ENCODE results near the gene ZNF546. TPM values are rescaled to one million over a fixed set of nuclear protein-coding genes. Genes with fewer than 3 reads are reported as not detected.

The ZNF546 gene
- total and polyA plus RNA-seq, 7 donors = 1.0 to 9.2 (median 4.3) TPM

- TF ChIP-seq, protein P1, sequence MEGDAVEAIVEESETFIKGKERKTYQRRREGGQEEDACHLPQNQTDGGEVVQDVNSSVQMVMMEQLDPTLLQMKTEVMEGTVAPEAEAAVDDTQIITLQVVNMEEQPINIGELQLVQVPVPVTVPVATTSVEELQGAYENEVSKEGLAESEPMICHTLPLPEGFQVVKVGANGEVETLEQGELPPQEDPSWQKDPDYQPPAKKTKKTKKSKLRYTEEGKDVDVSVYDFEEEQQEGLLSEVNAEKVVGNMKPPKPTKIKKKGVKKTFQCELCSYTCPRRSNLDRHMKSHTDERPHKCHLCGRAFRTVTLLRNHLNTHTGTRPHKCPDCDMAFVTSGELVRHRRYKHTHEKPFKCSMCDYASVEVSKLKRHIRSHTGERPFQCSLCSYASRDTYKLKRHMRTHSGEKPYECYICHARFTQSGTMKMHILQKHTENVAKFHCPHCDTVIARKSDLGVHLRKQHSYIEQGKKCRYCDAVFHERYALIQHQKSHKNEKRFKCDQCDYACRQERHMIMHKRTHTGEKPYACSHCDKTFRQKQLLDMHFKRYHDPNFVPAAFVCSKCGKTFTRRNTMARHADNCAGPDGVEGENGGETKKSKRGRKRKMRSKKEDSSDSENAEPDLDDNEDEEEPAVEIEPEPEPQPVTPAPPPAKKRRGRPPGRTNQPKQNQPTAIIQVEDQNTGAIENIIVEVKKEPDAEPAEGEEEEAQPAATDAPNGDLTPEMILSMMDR (IDR thresholded peaks at IDR 0.05) = no peak
- H3K27ac ChIP-seq = no peak overlapping the region
- no peak overlapping the region for H3K4me3 ChIP-seq
- H3K9me3 ChIP-seq = peaks cover 20% of the 10 kb centered on the region
- no peaks in the 10 kb centered on the region for H3K4me1 ChIP-seq
- no peak for ATAC-seq
- H3K27me3 ChIP-seq (ENCODE audit: insufficient read depth in 3 of 3, low read length in 2 of 3) = no peaks in the 10 kb centered on the region
- H3K36me3 ChIP-seq (ENCODE audit: insufficient read depth in 1 of 2, low read depth in 1 of 2) = peaks cover 10 to 27% of the 10 kb centered on the region in 2 donors
- intact Hi-C loops (cut with DNase I) = no loop called here
- DNase-seq = no peak
- WGBS, 3 donors = 89 to 96% (median 96%) methylated on average over 1 of the region's 1 CpG
Observed at GRCh38 chr19:40070058-40070457, 73.2 kb downstream of the ZNF546 start.

Other genes starting within 250 kb of the ZNF546 start
- not detected for gene LEUTX, start 218.2 kb upstream of the ZNF546 start, total RNA-seq
- not detected for gene LEUTX, start 218.2 kb upstream of the ZNF546 start, polyA plus RNA-seq
- gene DYRK1B, start 162.9 kb upstream of the ZNF546 start, total RNA-seq = 100 to 1,000 TPM in 2 of 4 donors, 10 to 100 TPM in 2; 64.5 to 157 (median 109) TPM
- gene DYRK1B, start 162.9 kb upstream of the ZNF546 start, polyA plus RNA-seq = 10 to 100 TPM; 11.1 to 46.4 (median 35.3) TPM
- gene FBL, start 150.7 kb upstream of the ZNF546 start, total RNA-seq = 100 to 1,000 TPM in 3 of 4 donors, 10 to 100 TPM in 1; 70.3 to 150 (median 114) TPM
- 100 to 1,000 TPM; 142 to 267 (median 162) TPM for gene FBL, start 150.7 kb upstream of the ZNF546 start, polyA plus RNA-seq
- gene FCGBP, start 62.4 kb upstream of the ZNF546 start, total RNA-seq = 1 to 10 TPM; 7.1 to 8.7 (median 8.3) TPM
- gene FCGBP, start 62.4 kb upstream of the ZNF546 start, polyA plus RNA-seq = under 1 TPM; 0.45 to 0.77 (median 0.48) TPM
- gene PSMC4, start 25.9 kb upstream of the ZNF546 start, total RNA-seq = 100 to 1,000 TPM in 2 of 4 donors, 10 to 100 TPM in 2; 76.0 to 154 (median 104) TPM
- 100 to 1,000 TPM; 132 to 310 (median 229) TPM for gene PSMC4, start 25.9 kb upstream of the ZNF546 start, polyA plus RNA-seq
- 1 to 10 TPM; 4.3 to 8.8 (median 6.6) TPM for gene ZNF780B, start 59.2 kb downstream of the ZNF546 start, total RNA-seq
- gene ZNF780B, start 59.2 kb downstream of the ZNF546 start, polyA plus RNA-seq = 1 to 10 TPM; 1.7 to 9.1 (median 2.3) TPM
- gene ZNF780A, start 93.9 kb downstream of the ZNF546 start, total RNA-seq = 1 to 10 TPM; 4.3 to 9.7 (median 5.2) TPM
- gene ZNF780A, start 93.9 kb downstream of the ZNF546 start, polyA plus RNA-seq = 10 to 100 TPM in 1 of 3 donors, 1 to 10 TPM in 2; 4.2 to 11.8 (median 6.0) TPM
- 10 to 100 TPM; 18.6 to 22.2 (median 19.5) TPM for gene MAP3K10, start 194.4 kb downstream of the ZNF546 start, total RNA-seq
- 10 to 100 TPM; 10.7 to 35.1 (median 16.0) TPM for gene MAP3K10, start 194.4 kb downstream of the ZNF546 start, polyA plus RNA-seq
- gene TTC9B, start 221.3 kb downstream of the ZNF546 start, total RNA-seq = not detected
- gene TTC9B, start 221.3 kb downstream of the ZNF546 start, polyA plus RNA-seq = under 1 TPM in 1 of 3 donors, not detected in 2; 0.06 TPM
- gene CCNP, start 229.6 kb downstream of the ZNF546 start, total RNA-seq = not detected
- gene CCNP, start 229.6 kb downstream of the ZNF546 start, polyA plus RNA-seq = under 1 TPM in 1 of 3 donors, not detected in 2; 0.04 TPM